ENCODE measurements around the gene GAS2L1. TPM values are rescaled to one million over a fixed set of nuclear protein-coding genes. Genes with fewer than 3 reads are reported as not detected.

Gene GAS2L1
- total RNA-seq, 2 experiments from 2014 or later = not detected

DNA sequence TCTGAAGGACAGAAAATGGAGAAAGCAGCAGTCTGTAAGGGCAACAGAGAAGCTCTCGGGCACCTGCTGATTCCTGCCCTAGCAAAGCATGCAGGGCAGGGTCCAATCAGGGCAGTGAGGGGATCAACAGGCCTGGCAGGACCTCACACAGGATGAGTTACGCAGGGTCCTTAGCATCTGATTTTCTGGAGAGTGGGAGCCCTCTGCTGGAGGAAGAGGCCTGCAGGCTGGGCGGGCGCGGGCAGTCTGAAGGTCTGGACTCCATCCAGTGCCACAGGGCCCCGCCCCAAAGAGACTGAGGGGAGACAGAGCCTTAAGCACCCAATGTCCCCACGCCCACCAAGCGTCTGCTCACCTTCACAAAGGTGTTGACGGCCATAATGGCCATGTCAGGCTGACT lies 53.0 kb downstream of the GAS2L1 start:
- ChIA-PET CTCF (ENCODE audit: unreplicated experiment) (no interaction called here), POLR2A (interaction anchor here (0.9 kb wide), 1 partner anchor 11 kb away, joined by 3 read pairs; no protein-coding TSS in a partner anchor)
- TF ChIP-seq EZH2phosphoT487 (IDR thresholded peaks at IDR 0.05; ENCODE audit: borderline replicate concordance, low read depth, low read length) = no peak
- TF ChIP-seq, protein P1, sequence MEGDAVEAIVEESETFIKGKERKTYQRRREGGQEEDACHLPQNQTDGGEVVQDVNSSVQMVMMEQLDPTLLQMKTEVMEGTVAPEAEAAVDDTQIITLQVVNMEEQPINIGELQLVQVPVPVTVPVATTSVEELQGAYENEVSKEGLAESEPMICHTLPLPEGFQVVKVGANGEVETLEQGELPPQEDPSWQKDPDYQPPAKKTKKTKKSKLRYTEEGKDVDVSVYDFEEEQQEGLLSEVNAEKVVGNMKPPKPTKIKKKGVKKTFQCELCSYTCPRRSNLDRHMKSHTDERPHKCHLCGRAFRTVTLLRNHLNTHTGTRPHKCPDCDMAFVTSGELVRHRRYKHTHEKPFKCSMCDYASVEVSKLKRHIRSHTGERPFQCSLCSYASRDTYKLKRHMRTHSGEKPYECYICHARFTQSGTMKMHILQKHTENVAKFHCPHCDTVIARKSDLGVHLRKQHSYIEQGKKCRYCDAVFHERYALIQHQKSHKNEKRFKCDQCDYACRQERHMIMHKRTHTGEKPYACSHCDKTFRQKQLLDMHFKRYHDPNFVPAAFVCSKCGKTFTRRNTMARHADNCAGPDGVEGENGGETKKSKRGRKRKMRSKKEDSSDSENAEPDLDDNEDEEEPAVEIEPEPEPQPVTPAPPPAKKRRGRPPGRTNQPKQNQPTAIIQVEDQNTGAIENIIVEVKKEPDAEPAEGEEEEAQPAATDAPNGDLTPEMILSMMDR (conservative IDR thresholded peaks at IDR 0.05; ENCODE audit: low read length) = peak; percentile 71
- Histone ChIP-seq H3K79me2 (ENCODE audit: insufficient read depth, low read depth, low read length) (peaks cover 6% of the 10 kb centered on the region; the same call in 1 of the 2 replicates), H3K4me3 (ENCODE audit: low read depth, low read length, poor library complexity, severe bottlenecking) (no peak overlapping the region), H3K9me3 (ENCODE audit: low read length) (no peaks in the 10 kb centered on the region), H3K9me2 (ENCODE audit: insufficient read depth, low read length) (no peaks in the 10 kb centered on the region), H3K36me3 (ENCODE audit: insufficient read depth, low read length) (peaks cover 87% of the 10 kb centered on the region), H3K27ac (ENCODE audit: low read depth, low read length, poor library complexity, severe bottlenecking) (no peak overlapping the region), H4K20me1 (ENCODE audit: insufficient read depth, low read length) (no peaks in the 10 kb centered on the region), H3K4me1 (ENCODE audit: insufficient read depth, low read length, poor library complexity, severe bottlenecking) (peaks cover 18% of the 10 kb centered on the region), H3K4me2 (ENCODE audit: low read length) (no peak overlapping the region), H2AFZ (ENCODE audit: low read length) (no peak overlapping the region)
- intact Hi-C loops (cut with micrococcal nuclease; ENCODE audit: unreplicated experiment) = no loop called here
- peak; percentile 37 for DNase-seq (ENCODE audit: low spot score)
- no TSS peak for BruUV-seq (replicated peaks)

Small RNAs within 50 kb of the gene (microRNA-seq; reads per million reads assigned to microRNA genes)
- gene MIR3653 (ENCODE audit: borderline replicate concordance) = 144 reads per million, percentile 62 among the genes with 10 or more reads in this experiment

Small RNAs within 50 kb of the gene (small RNA-seq; reads per million reads assigned to genes)
- not detected for gene MIR3653

Other genes with a start within 250 kb of the GAS2L1 start
- not detected in 2 replicates for gene C22orf31, start 244.8 kb upstream of the GAS2L1 start, total RNA-seq (2014; rRNA removed; shearing (Covaris generic))
- not detected in 2 replicates for gene C22orf31, start 244.8 kb upstream of the GAS2L1 start, total RNA-seq (2022)
- not detected in 2 replicates for gene KREMEN1, start 233.6 kb upstream of the GAS2L1 start, total RNA-seq (2014; rRNA removed; shearing (Covaris generic))
- gene KREMEN1, start 233.6 kb upstream of the GAS2L1 start, total RNA-seq (2022) = not detected in 2 replicates
- not detected in 2 replicates for gene EMID1, start 100.8 kb upstream of the GAS2L1 start, total RNA-seq (2014; rRNA removed; shearing (Covaris generic))
- gene EMID1, start 100.8 kb upstream of the GAS2L1 start, total RNA-seq (2022) = not detected in 2 replicates
- 37.9 and 44.5 TPM in 2 replicates for gene RHBDD3, start 38.7 kb upstream of the GAS2L1 start, total RNA-seq (2014; rRNA removed; shearing (Covaris generic))
- 38.6 and 39.2 TPM in 2 replicates for gene RHBDD3, start 38.7 kb upstream of the GAS2L1 start, total RNA-seq (2022)
- 270 and 311 TPM in 2 replicates for gene EWSR1, start 38.4 kb upstream of the GAS2L1 start, total RNA-seq (2014; rRNA removed; shearing (Covaris generic))
- 333 and 375 TPM in 2 replicates for gene EWSR1, start 38.4 kb upstream of the GAS2L1 start, total RNA-seq (2022)
- 2.7 and 5.2 TPM in 2 replicates for gene RASL10A, start 9.0 kb downstream of the GAS2L1 start, total RNA-seq (2014; rRNA removed; shearing (Covaris generic))
- 23.3 and 23.7 TPM in 2 replicates for gene RASL10A, start 9.0 kb downstream of the GAS2L1 start, total RNA-seq (2022)
- gene AP1B1, start 81.9 kb downstream of the GAS2L1 start, total RNA-seq (2014; rRNA removed; shearing (Covaris generic)) = 84.6 and 111 TPM in 2 replicates
- gene AP1B1, start 81.9 kb downstream of the GAS2L1 start, total RNA-seq (2022) = 156 and 162 TPM in 2 replicates
- not detected in 2 replicates for gene RFPL1, start 131.9 kb downstream of the GAS2L1 start, total RNA-seq (2014; rRNA removed; shearing (Covaris generic))
- not detected in 2 replicates for gene RFPL1, start 131.9 kb downstream of the GAS2L1 start, total RNA-seq (2022)
- gene NEFH, start 173.6 kb downstream of the GAS2L1 start, total RNA-seq (2014; rRNA removed; shearing (Covaris generic)) = not detected in 2 replicates
- not detected in 2 replicates for gene NEFH, start 173.6 kb downstream of the GAS2L1 start, total RNA-seq (2022)
- gene THOC5, start 247.1 kb downstream of the GAS2L1 start, total RNA-seq (2014; rRNA removed; shearing (Covaris generic)) = 35.9 and 38.5 TPM in 2 replicates
- gene THOC5, start 247.1 kb downstream of the GAS2L1 start, total RNA-seq (2022) = 52.7 and 56.7 TPM in 2 replicates

All from OCI-LY7 (cell line).